ENCODE data around the gene ATP4B.

DNA sequence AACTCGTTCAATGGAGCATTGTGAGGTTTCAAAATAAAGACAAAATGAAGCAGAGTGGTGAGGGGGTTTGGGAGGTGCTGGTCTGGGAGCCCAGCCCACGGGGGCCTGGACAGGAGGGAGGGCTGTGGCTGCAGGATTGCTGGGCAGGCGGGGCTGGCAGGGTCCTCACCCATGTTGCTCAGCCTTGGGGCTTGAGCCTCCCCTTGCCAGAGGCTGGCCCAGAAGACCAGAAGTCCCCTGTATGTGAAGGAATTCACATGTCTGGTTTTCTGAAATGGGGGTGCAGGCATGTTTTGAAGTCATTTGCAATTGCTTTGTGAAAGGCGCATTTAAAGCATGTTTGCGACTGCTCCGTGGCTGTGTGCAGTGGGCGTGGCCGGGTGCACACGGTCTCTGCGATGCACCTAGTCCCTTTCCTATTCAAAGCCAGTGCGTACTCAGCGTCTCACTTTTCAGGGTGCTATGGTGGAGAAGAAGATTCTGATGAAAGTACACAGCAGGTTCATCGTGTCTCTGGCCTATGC is 11.3 kb upstream of the ATP4B start:
- no peak for TF ChIP-seq EZH2 (IDR thresholded peaks at IDR 0.05)
- no peak for TF ChIP-seq CTCF (IDR thresholded peaks at IDR 0.05)
